Mucosa of gallbladder (tissue), 1 donor: ENCODE results near the gene UAP1L1. TPM values are rescaled to one million over a fixed set of nuclear protein-coding genes. Genes with fewer than 3 reads are reported as not detected.
"Not testable (repeated sequence)": the region's sequence is repeated elsewhere in the genome, so short reads cannot be mapped to it uniquely, and the experiment has no call there.

ENCODE experiments used
- DNase-seq: peaks from one replicate; pipeline ENCODE4 v3.0.0-alpha.2; 2020; ENCODE audit warnings: low spot score
- total RNA-seq: library from RNA; stranded (reverse); gene quantifications from one replicate; pipeline ENCODE4 v1.2.1, GENCODE V29; 2021
- donor health status: DM: no; HTN: no; CAD: no.

The UAP1L1 gene
- total RNA-seq, 1 donor from 2014 or later, result 10.5 TPM

GRCh38 chr9:137114220-137114612 is 36.9 kb downstream of the UAP1L1 start:
- no peak for DNase-seq

DNA sequence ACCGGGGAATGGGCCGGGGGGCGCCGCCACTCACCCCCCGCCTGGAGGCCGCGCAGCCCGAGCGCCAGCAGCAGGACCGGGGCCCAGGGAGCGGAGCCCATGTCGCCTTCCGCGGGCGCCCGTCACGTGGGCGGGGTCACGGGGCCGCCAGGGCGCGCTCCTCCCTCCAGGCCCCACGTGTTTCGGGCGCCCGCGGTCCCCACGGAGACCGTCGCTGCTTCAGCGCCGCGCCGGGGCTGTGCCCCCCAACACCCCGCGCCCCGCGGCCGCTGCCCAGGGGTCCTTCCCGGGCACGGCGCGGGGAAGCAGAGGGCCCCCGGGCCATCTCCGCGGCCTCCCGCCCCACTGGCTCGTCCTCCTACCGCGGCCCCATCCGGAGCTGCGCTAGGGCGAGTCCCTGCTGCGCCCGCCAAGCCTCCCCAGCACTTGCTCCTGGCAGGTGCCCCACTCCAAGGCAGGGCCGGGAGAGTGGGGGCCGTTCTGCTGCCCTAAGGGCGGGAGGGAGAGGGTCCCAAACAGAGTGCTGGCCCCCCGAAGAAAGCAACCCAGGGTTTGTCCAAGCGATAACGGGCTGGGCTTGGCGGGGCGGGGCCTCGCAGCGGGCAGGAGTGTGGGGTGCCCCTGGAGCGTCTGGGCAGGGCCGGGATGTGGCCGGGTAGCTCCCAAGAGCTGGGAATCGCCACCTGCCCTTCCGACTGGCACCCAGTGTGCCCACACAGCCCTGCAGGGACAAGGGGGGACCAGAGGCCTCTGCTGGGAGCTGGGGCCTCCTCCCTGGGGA is 37.5 kb downstream of the UAP1L1 start, which contains the start of gene DPP7:
TSS of gene DPP7 (minus strand) at position 121 of the 781 bp plus-strand sequence. CDS start at position 101, 20 bp downstream.
- DNase-seq, result peak; percentile 67

DNA sequence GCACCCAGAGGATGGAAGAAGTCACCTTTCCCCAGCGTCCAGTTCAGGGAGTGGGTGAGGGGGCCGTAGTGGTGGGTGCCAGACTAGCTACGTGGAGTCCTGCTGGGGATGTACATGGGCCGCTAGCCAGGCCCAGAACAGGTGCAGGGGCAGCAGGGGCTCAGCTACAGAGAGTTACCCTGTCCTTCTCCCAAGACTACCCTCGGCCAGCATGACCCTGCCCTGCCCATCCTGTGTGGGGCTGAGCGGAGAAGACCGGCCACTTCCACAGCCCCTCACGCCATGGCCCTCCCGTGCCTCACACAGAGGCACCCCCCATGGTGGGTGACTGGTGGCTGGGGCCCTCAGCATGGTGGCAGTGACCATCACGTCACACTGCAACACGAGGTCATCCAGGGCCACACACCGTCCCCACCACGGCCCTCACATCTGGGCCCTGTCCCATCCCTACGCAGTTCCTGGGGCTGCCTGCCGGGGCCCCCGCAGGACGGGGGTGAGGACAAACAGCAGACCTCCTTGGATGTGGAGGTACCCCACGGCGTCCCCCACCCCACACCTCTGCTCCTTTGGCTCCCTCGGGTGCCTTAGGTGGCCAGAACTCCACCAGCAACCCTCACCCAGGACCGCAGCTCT is 38.2 kb downstream of the UAP1L1 start:
- DNase-seq, result no peak

GRCh38 chr9:137116027-137116507 is 38.8 kb downstream of the UAP1L1 start:
- DNase-seq, result no peak

DNA sequence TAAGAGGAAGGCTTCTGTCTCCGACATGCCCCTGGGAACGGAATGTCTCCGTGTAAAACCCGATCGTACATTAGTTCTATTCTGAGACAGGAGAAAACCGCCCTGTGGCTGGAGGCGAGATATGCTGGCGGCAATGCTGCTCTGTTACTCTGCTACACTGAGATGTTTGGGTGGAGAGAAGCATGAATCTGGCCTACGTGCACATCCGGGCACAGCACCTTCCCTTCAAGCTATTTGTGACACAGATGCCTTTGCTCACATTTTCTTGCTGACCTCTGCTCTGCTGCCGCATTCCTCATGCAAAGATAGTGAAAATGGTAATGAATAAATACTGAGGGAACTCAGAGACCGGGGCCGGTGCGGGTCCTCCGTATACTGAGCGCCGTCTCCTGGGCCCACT is 39.4 kb downstream of the UAP1L1 start:
- no peak for DNase-seq

DNA sequence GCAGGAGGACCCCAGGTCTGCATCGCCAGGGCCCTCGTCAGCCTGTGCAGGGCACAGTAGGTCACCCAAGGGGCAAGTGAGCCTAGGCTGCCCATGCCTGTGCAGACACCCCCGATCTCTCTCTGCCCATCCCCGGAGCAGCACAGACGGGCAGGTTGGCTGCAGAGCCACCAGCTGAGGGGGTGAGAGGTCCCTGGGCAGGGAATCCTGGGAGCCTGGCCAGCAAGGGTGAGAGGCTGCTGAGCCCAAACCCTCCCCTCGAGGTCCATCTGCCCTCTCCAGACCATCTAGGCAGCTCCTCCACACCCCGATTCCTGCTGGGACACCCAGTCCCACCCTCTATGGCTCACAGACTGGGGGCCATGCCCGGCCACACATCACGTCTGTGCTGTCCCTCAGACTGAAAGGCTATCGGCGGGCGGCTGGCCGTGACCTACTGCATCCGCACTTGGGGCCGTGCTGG is 40.0 kb downstream of the UAP1L1 start:
- DNase-seq, result no peak

DNA sequence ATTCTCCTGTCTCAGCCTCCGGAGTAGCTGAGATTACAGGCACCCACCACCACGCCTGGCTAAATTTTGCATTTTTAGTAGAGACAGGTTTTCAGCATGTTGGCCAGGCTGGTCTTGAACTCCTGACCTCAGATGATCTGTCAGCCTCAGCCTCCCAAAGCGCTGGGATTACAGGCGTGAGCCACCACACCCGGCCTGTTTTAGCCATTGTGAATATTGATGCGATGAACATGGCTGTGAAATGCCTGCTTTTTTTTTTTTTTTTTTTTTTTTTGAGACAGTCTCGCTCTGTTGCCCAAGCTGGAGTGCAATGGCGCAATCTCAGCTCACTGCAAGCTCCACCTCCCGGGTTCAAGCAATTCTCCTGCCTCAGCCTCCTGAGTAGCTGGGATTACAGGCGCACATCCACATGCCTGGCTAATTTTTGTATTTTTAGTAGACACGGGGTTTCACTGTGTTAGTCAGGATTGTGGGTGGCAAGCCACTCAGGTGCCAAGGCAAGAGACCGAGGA is 40.8 kb downstream of the UAP1L1 start:
- not testable (repeated sequence) for DNase-seq

DNA sequence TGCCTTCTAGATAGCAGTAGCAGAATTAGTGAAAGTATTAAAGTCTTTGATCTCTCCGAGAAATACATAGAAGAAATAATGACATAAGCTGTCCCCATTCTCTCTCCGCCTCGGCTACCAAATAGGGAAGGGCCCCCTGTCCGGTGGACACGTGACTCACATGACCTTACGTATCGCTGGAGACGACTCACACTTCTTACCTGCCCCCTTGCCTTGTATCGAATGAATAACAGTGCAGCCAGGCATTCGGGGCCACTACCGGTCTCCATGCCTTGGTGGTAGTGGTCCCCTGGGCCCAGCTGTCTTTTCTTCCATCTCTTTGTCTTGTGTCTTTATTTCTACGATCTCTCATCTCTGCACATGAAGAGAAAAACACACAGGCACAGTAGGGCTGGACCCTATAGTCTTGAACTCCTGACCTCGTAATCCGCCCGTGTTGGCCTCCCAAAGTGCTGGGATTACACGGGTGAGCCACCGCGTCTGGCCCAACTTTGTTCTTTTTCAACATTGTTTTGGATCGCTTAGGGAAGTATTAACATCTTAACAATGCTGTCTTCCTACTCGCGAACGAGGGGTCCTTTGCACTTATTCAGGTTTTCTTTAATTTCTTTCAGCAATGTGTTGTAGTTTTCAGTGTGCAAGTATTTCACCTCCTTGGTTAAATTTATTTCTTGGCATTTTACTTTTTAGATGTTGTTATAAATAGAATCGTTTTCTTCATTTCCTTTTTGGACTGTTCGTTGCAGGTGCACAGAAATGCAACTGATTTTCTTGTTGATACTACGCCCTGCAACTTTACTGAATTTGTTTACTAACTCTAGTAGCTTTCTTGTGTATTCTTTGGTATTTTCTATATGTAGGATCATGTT is 44.8 kb downstream of the UAP1L1 start:
- not testable (repeated sequence) for DNase-seq

- DNase-seq, result not testable (repeated sequence)
Observed at GRCh38 chr9:137122796-137123467, 45.6 kb downstream of the UAP1L1 start.

GRCh38 chr9:137123468-137123837 is 46.1 kb downstream of the UAP1L1 start:
- DNase-seq, result no peak

DNA sequence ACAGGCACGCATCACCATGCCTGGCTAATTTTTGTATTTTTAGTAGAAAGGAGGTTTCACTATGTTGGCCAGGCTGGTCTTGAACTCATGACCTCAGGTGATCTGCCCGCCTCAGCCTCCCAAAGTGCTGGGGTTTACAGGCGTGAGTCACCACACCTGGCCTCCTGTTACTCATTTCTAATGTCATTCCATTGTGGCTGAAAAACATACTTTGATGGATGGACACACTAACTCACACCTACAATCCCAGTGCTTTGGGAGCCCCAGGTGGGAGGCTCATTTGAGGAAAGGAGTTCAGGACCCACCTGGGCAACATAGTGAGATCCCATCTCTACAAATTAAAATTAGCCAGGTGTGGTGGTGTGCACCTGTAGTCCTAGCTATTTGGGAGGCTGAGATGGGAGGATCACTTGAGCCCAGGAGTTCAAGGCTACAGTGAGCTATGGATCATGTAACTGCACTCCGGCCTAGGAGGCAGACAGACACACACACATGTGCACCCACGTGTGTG is 46.7 kb downstream of the UAP1L1 start:
- not testable (repeated sequence) for DNase-seq

DNA sequence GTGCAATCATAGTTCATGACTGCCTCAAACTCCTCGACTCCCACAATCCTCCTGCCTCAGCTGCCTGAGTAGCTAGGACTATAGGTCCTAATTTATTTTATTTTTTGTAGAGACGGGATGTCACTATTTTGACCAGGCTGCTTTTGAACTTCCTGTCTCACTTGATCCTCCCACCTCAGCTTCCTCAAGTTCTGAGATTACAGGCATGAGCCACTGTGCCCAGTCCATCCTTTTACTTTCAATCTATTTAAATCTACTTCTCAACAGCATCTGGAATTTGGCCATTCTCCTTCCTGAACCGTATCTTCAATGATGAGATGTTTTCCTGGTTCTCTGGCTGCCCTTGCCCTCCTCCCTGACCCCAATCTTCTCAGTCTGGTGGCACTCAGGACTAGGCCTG is 49.5 kb downstream of the UAP1L1 start:
- no peak for DNase-seq

DNA sequence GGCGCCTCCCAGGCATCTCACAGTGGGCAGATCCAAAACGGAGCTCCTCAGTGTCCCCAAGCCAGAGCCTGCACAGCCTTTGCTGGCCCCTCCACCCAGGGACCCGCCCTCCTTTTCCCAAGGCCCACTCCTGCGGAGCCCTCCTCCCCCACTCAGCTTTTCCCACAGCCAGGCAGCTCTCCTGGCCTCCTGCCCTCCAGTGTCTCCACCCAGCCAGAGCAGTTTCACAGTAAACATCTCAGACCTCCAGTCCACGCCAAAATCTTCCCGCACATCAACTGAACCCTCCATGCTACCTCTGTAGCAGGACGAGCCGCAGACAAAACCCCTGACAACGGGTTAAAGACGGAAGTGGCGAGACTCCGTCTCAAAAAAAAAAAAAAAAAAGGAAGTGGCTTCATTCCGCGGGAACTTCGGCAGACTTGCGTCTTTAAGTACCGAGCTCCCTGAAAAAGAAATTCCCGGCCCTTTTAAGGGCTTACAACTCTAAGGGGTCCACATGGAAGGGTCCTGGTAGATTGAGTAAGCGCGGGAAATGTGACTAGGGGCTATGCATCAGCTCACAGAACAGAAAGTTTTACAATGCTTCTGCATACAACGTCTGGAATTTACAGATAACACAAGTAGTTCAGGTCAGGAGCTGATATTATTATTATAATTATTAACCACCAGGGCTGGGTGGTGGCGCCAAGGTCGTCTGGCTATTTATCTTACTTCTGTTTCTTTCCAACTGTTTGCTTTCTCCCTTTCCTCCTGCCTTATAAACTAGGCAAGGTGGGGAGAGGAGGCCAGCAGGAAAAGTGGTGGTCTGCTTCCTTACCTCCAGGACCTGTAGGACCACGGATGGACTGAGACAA is 50.2 kb downstream of the UAP1L1 start:
- DNase-seq, result no peak

- DNase-seq, result no peak
Observed at GRCh38 chr9:137128158-137128861, 51.0 kb downstream of the UAP1L1 start.

DNA sequence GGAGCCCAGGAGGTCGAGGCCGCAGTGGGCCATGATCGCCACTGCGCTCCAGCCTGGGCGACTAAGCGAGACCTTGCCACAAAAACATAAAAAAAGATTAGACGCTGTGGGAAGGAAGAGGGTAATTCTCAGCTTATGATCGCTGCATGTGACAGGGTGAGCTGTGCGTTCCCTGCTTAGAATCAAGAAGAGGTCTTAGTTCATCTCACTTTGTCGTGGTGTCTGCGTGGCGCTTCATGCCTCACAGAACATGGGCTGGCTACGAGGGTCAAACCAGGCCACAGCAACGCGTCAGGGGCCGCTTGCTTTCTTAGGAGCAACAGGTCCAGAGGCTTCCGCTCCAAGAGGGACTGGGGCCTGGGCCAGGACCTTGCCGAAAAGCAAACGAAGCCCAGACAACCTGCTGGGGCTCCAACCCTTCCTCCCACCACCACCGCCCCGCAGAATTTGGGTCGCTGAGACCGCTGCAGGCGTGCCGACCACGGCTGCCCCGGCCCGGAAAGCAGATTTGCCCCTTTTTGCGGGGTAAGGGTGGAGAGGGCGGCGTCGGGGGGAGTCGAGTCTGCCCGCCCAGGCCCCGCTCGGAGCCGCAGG is 51.6 kb downstream of the UAP1L1 start:
- DNase-seq, result no peak

GRCh38 chr9:137129456-137130175 is 52.3 kb downstream of the UAP1L1 start:
- DNase-seq, result peak; percentile 91

GRCh38 chr9:137130176-137130755 is 52.9 kb downstream of the UAP1L1 start:
- no peak for DNase-seq
